GM12864 (cell line): ENCODE measurements around the gene SETSIP.
"Not testable (repeated sequence)": the region's sequence is repeated elsewhere in the genome, so short reads cannot be mapped to it uniquely, and the experiment has no call there.

Experiments
- DNase-seq: peaks from one replicate; pipeline ENCODE4 v3.0.0-alpha.2; 2011; ENCODE audit warnings: low read depth
- H3K4me3 ChIP-seq: 2 replicates; pipeline ENCODE4 v1.5.1; 2011; ENCODE audit warnings: mild to moderate bottlenecking, low read depth, low read length, control low read depth
- TF ChIP-seq, protein P1 (sequence below): IDR thresholded peaks from 2 replicates; pipeline ENCODE4 v1.5.1; 2011; ENCODE audit warnings: low read depth, mild to moderate bottlenecking, moderate library complexity, low read length, control low read depth, inconsistent platforms; ENCODE audit errors: missing control alignments

The SETSIP gene

DNA sequence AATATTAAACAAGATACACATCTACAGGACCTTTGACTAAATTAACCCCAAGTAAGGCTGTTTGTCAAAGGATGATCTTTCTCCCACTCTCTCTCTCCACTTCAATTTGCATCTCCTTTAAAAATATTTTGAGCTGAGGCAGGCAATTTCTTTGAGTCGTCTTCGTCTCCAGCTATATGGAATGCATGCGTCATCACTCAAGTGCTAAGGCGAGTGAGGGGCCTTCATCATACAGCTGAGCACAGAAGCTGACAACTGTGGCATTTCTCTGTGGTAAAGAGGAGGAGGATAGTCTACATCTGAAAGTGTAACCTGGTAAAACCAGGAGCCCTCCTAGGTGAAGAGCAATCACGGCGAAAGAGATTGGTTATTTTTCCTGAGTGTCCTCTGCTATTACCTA lies 37.8 kb downstream of the SETSIP start:
- no peak overlapping the region for H3K4me3 ChIP-seq
- no peak for DNase-seq
- TF ChIP-seq, protein P1, sequence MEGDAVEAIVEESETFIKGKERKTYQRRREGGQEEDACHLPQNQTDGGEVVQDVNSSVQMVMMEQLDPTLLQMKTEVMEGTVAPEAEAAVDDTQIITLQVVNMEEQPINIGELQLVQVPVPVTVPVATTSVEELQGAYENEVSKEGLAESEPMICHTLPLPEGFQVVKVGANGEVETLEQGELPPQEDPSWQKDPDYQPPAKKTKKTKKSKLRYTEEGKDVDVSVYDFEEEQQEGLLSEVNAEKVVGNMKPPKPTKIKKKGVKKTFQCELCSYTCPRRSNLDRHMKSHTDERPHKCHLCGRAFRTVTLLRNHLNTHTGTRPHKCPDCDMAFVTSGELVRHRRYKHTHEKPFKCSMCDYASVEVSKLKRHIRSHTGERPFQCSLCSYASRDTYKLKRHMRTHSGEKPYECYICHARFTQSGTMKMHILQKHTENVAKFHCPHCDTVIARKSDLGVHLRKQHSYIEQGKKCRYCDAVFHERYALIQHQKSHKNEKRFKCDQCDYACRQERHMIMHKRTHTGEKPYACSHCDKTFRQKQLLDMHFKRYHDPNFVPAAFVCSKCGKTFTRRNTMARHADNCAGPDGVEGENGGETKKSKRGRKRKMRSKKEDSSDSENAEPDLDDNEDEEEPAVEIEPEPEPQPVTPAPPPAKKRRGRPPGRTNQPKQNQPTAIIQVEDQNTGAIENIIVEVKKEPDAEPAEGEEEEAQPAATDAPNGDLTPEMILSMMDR: no peak

DNA sequence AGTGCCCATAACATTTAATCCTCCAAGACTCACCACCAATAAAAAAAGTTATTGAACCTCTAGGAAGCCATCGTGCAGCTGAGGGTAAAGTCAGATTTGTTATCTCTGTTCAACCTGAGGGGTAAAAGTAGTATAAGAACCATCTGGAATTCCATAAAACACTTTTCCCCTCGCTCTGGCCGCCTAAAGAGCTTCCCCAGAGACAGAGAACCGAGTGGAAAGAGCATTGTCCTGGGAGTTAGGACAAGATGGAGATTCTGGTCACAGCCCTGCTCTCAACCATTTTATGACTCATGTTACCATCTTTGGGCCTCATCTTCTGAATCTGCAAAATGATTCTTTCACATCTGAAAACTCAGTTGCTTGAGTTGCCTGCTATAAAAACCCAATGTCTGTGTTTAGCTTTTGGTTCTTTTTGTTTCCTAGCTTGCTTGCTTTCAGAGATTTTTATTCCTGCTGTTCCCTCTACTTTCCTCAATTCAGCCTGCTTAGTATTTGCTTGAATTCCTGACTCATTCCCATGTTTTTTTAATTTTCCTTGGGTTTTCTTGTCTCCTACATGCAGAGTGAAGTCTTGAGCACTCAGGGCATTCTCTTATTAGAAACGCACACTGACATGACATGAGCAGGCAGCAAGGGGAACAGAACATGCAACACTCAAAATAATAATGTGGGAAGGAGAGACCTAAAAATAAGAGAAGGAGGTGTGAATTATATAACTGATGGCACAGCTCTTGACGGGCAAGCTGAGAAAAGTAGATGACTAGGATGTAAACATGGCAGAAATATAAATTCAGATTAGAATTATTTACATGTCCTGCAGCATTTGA lies 43.7 kb downstream of the SETSIP start:
- TF ChIP-seq, protein P1: no peak
- no peak overlapping the region for H3K4me3 ChIP-seq
- DNase-seq: no peak

DNA sequence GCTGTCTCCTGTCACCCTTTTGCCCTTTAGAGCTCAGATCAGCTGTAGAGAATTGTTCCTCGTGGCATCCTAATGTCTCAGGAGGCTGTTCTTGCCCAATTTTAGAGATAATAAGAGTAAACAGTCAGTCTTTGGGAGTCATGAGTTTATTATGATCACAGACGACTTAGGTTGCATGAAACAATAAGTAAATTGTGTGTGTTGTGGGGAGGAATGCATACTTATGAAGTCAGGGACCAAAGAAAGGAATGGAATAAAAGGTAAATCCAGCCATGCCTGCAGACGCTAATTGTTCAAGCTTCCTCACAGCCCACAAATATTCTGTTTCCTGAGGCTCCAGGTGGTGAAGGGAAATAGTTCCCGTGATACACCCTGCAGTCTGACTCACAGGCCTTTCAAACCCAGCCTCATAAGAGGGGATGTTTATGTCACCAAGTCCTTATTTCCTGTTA lies 44.5 kb downstream of the SETSIP start:
- no peak overlapping the region for H3K4me3 ChIP-seq

DNA sequence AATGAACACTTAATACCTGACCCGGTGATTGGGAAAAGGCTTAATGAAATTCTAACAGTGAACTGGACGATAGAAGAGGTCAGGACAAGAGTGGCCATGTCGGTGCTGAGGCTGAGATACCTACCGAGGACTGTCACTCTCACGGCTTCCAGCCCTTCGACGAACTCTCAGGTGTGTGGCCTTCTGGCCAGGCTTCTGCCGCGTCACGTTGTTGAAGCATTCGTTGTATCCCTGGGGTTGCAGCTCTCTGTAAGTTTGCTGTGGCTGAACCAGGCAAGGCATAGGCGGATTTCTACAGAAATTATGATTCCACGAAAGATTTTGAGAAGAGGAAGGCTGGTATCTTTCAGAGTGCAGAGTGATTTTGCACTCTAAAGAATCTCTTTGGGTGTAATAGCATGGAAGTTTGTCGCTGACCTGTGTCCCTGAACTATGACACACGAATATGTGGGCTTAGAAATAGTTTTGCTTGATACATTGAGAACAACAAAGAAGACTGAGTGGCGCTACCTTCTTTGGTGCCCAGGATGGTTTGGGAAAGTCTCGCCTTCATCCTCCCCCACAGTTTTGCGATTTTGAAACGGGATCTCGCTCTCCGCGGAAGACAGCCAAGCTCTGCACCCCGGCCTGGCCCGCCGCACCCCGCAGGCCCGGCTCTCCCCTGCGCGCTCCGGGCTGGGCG lies 45.8 kb downstream of the SETSIP start:
- no peak overlapping the region for H3K4me3 ChIP-seq
- no peak for DNase-seq
- TF ChIP-seq, protein P1: no peak

More for the DNA sequence above, 44.5 kb downstream of the SETSIP start:
- TF ChIP-seq, protein P1: no peak
- no peak for DNase-seq

DNA sequence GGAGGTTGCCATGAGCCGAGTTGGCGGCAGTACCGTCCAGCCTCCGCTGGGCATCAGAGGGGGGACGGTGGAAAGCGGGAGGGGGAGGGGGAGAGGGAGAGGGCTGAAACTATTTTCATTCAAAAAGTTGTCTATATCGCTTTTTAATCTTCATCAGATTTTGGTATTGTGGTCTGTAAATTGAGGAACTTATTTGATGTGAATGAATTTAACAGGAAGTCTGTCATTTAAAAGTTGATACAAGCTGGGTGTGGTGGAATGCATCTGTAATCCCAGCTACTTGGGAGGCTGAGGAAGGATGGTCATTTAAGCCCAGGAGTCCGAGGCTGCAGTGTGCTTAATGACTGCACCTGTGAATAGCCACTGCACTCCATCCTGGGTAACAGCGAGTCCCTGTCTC lies 48.4 kb downstream of the SETSIP start:
- no peak overlapping the region for H3K4me3 ChIP-seq
- no peak for DNase-seq
- TF ChIP-seq, protein P1: no peak

DNA sequence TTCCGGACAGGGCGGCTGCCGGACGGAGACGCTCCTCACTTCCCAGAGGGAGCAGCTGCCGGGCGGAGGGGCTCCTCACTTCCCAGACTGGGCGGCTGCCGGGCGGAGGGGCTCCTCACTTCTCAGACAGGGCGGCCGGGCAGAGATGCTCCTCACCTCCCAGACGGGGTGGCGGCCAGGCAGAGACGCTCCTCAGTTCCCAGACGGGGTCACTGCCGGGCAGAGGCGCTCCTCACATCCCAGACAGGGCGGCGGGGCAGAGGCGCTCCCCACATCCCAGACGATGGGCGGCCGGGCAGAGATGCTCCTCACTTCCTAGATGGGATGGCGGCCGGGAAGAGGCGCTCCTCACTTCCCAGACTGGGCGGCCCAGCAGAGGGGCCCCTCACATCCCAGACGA lies 49.2 kb downstream of the SETSIP start:
- not testable (repeated sequence) for DNase-seq, H3K4me3 ChIP-seq
